CD4-positive, alpha-beta T cell treated with Interleukin-15 for 1 hour (primary cell): ENCODE data around the gene SCYGR6.

ENCODE experiments used
- DNase-seq: peaks from one replicate; pipeline ENCODE4 v3.0.0-alpha.2; 2020

The SCYGR6 gene

GRCh38 chr2:227710986-227711385, 13.6 kb downstream of the SCYGR6 start:
- no peak for DNase-seq

- DNase-seq, result no peak
Measured at GRCh38 chr2:227707390-227707789, 17.2 kb downstream of the SCYGR6 start.

- DNase-seq, result no peak
Measured at GRCh38 chr2:227706859-227707258, 17.7 kb downstream of the SCYGR6 start.

- DNase-seq, result no peak
Measured at GRCh38 chr2:227703961-227704360, 20.6 kb downstream of the SCYGR6 start.

- DNase-seq, result no peak
Measured at GRCh38 chr2:227703280-227703732, 21.3 kb downstream of the SCYGR6 start.

GRCh38 chr2:227701556-227701955, 23.0 kb downstream of the SCYGR6 start:
- no peak for DNase-seq

GRCh38 chr2:227696990-227697679, 27.4 kb downstream of the SCYGR6 start:
- DNase-seq, result no peak

GRCh38 chr2:227687189-227687588, 37.4 kb downstream of the SCYGR6 start:
- DNase-seq, result no peak

- DNase-seq, result no peak
Measured at GRCh38 chr2:227684258-227684657, 40.3 kb downstream of the SCYGR6 start.

GRCh38 chr2:227677928-227678327, 46.6 kb downstream of the SCYGR6 start:
- DNase-seq, result no peak

- DNase-seq, result no peak
Measured at GRCh38 chr2:227674485-227674884, 50.1 kb downstream of the SCYGR6 start.
